Activated CD8-positive, alpha-beta memory T cell treated with anti-CD3 and anti-CD28 coated beads, Interleukin-2, amount 50 U/mL, for 1 hour (primary cell): ENCODE measurements around the gene CT45A2.
"Not testable (repeated sequence)": the region's sequence is repeated elsewhere in the genome, so short reads cannot be mapped to it uniquely, and the experiment has no call there.

Source experiments
- DNase-seq: peaks from one replicate; pipeline ENCODE4 v3.0.0-alpha.2; 2020; ENCODE audit errors: extremely low read depth

Gene CT45A2

DNA sequence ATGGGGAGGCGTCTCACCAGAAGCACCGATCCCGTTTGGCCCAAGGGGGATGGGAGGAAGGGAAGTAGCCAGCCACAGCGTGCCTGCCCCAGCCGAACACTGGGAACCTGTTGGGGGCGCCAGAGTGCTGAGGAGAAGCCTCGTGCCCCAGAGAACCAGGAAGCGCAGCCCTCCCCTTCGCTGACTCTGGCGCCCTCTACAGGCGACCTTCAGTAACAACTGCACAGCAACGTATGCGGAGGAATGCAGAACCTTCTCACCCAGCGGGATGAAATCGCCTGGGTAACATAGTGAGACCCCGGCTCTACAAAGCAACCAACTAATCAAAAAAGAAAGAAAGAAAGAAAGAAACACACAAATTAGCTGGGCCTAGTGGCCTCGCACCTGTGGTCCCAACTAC, at the start of gene CT45A2:
Gene CT45A2 (minus strand): TSS at position 101 of the 400 bp plus-strand sequence. CDS start 3,747 bp downstream, outside the sequence.
- not testable (repeated sequence) for DNase-seq

DNA sequence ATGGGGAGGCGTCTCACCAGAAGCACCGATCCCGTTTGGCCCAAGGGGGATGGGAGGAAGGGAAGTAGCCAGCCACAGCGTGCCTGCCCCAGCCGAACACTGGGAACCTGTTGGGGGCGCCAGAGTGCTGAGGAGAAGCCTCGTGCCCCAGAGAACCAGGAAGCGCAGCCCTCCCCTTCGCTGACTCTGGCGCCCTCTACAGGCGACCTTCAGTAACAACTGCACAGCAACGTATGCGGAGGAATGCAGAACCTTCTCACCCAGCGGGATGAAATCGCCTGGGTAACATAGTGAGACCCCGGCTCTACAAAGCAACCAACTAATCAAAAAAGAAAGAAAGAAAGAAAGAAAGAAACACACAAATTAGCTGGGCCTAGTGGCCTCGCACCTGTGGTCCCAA, 34.6 kb upstream of the CT45A2 start, which contains the start of gene CT45A8:
Gene CT45A8 (minus strand): TSS at position 101 of the 400 bp plus-strand sequence. CDS start 3,755 bp downstream, outside the sequence.
- not testable (repeated sequence) for DNase-seq

GRCh38 chrX:135837180-135837579, 17.4 kb upstream of the CT45A2 start, which contains the start of gene CT45A7:
CT45A7 (minus strand) TSS chrX:135837280; CDS start chrX:135833533, 3,747 bp downstream.
- DNase-seq: not testable (repeated sequence)

DNA sequence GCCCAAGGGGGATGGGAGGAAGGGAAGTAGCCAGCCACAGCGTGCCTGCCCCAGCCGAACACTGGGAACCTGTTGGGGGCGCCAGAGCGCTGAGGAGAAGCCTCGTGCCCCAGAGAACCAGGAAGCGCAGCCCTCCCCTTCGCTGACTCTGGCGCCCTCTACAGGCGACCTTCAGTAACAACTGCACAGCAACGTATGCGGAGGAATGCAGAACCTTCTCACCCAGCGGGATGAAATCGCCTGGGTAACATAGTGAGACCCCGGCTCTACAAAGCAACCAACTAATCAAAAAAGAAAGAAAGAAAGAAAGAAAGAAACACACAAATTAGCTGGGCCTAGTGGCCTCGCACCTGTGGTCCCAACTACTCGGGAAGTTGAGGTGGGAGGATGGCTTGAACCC, 17.1 kb downstream of the CT45A2 start, which contains the start of gene CT45A6:
Gene CT45A6 (minus strand): TSS at position 101 of the 400 bp plus-strand sequence. CDS start 3,794 bp downstream, outside the sequence.
- not testable (repeated sequence) for DNase-seq

DNA sequence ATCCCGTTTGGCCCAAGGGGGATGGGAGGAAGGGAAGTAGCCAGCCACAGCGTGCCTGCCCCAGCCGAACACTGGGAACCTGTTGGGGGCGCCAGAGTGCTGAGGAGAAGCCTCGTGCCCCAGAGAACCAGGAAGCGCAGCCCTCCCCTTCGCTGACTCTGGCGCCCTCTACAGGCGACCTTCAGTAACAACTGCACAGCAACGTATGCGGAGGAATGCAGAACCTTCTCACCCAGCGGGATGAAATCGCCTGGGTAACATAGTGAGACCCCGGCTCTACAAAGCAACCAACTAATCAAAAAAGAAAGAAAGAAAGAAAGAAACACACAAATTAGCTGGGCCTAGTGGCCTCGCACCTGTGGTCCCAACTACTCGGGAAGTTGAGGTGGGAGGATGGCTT, 34.4 kb downstream of the CT45A2 start, which contains the start of gene CT45A5:
Gene CT45A5 (minus strand): TSS at position 101 of the 400 bp plus-strand sequence. CDS start 3,774 bp downstream, outside the sequence.
- DNase-seq: not testable (repeated sequence)

GRCh38 chrX:135768091-135768490, 51.7 kb downstream of the CT45A2 start, which contains the start of gene CT45A3:
CT45A3 (minus strand) TSS chrX:135768191; CDS start chrX:135764444, 3,747 bp downstream.
- not testable (repeated sequence) for DNase-seq
